GM23338 (cell line): Measurements from ENCODE around the gene LMOD1. TPM values are rescaled to one million over a fixed set of nuclear protein-coding genes. Genes with fewer than 3 reads are reported as not detected.

Experiments used
- ATAC-seq: fragments of 200-7000 bp; cut with Tn5 transposase; 3 replicates; pipeline ENCODE4 v1.9.1; 2020
- DNase-seq: peaks from one replicate; pipeline ENCODE4 v3.0.0-alpha.2; 2015; ENCODE audit warnings: low spot score
- H2AFZ ChIP-seq: fragments of 200-600 bp; sonication (generic); 2 replicates; pipeline ENCODE4 v1.8.0; 2016; ENCODE audit warnings: antibody characterized with exemption, mild to moderate bottlenecking, moderate library complexity
- H3F3A ChIP-seq: fragments of 200-600 bp; sonication (generic); replicated peaks from 2 replicates; pipeline ENCODE4 v1.8.0; 2017; ENCODE audit warnings: antibody characterized with exemption, mixed run types, low read depth
- H3K27ac ChIP-seq: fragments of 200-600 bp; sonication (generic); 2 replicates; pipeline ENCODE4 v1.6.1; 2016; ENCODE audit warnings: low read depth
- H3K27me3 ChIP-seq: fragments of 200-600 bp; sonication (generic); 2 replicates; pipeline ENCODE4 v1.8.0; 2016; ENCODE audit warnings: mild to moderate bottlenecking, mixed run types, moderate library complexity; ENCODE audit not compliant: insufficient read depth
- H3K36me3 ChIP-seq: fragments of 200-600 bp; sonication (generic); 2 replicates; pipeline ENCODE4 v1.8.0; 2016; ENCODE audit warnings: mild to moderate bottlenecking; ENCODE audit not compliant: insufficient read depth
- H3K4me1 ChIP-seq: fragments of 200-600 bp; sonication (generic); 2 replicates; pipeline ENCODE4 v1.8.0; 2016; ENCODE audit warnings: mild to moderate bottlenecking, moderate library complexity; ENCODE audit not compliant: insufficient read depth
- H3K4me2 ChIP-seq: fragments of 200-600 bp; sonication (generic); 2 replicates; pipeline ENCODE4 v1.7.1; 2017; ENCODE audit warnings: mixed run types
- H3K4me3 ChIP-seq: fragments of 200-600 bp; sonication (generic); 2 replicates; pipeline ENCODE4 v1.6.1; 2016; ENCODE audit warnings: mixed run types
- H3K79me2 ChIP-seq: fragments of 200-600 bp; sonication (generic); replicated peaks from 2 replicates; pipeline ENCODE4 v1.8.0; 2017; ENCODE audit warnings: mild to moderate bottlenecking; ENCODE audit not compliant: insufficient read depth
- H3K9me2 ChIP-seq: fragments of 200-600 bp; sonication (generic); 2 replicates; pipeline ENCODE4 v1.8.0; 2017; ENCODE audit not compliant: insufficient read depth
- H4K20me1 ChIP-seq: fragments of 200-600 bp; sonication (generic); replicated peaks from 2 replicates; pipeline ENCODE4 v1.8.0; 2017; ENCODE audit warnings: mild to moderate bottlenecking; ENCODE audit not compliant: insufficient read depth
- H3K27ac Mint-ChIP-seq: 2 replicates; pipeline ENCODE4 v1.8.0; 2020; ENCODE audit warnings: inconsistent platforms, mild to moderate bottlenecking, moderate library complexity, mixed read lengths
- H3K27me3 Mint-ChIP-seq: 3 replicates; pipeline ENCODE4 v1.8.0; 2022; ENCODE audit warnings: low read depth, mild to moderate bottlenecking, moderate library complexity, mixed read lengths, inconsistent platforms; ENCODE audit not compliant: insufficient read depth, poor library complexity
- H3K36me3 Mint-ChIP-seq: 3 replicates; pipeline ENCODE4 v1.8.0; 2021; ENCODE audit warnings: low read depth, mild to moderate bottlenecking, inconsistent platforms, moderate library complexity, mixed read lengths
- H3K4me1 Mint-ChIP-seq: 3 replicates; pipeline ENCODE4 v1.8.0; 2020; ENCODE audit warnings: mild to moderate bottlenecking, inconsistent platforms, mixed read lengths
- H3K4me3 Mint-ChIP-seq: 3 replicates; pipeline ENCODE4 v1.8.0; 2021; ENCODE audit warnings: moderate library complexity, mild to moderate bottlenecking, inconsistent platforms, mixed read lengths
- H3K9me3 Mint-ChIP-seq: 3 replicates; pipeline ENCODE4 v1.8.0; 2020; ENCODE audit warnings: moderate library complexity, mild to moderate bottlenecking, inconsistent platforms, mixed read lengths
- CTCF ChIP-seq, 2 experiments: fragments of 200-600 bp in 1 of 2; sonication (generic) in 1 of 2; conservative IDR thresholded peaks; 2 replicates each; pipeline versions ENCODE4 v1.5.1 to v1.6.1; 2016 to 2017; ENCODE audit warnings: antibody characterized with exemption in 2 of 2, low read depth in 2 of 2, mild to moderate bottlenecking in 2 of 2, moderate library complexity in 1 of 2
- POLR2AphosphoS5 ChIP-seq: IDR thresholded peaks from 2 replicates; pipeline ENCODE4 v1.6.1; 2016; ENCODE audit warnings: antibody characterized with exemption, low read depth
- REST ChIP-seq: IDR thresholded peaks from one replicate; pipeline ENCODE4 v1.6.1; 2018; ENCODE audit warnings: antibody characterized with exemption; ENCODE audit not compliant: unreplicated experiment
- STAT1 ChIP-seq: IDR thresholded peaks from one replicate; pipeline ENCODE4 v1.6.1; 2016; ENCODE audit warnings: antibody characterized with exemption; ENCODE audit not compliant: unreplicated experiment
- ZNF114 ChIP-seq: fragments of 250-450 bp; sonication (Bioruptor Pico); IDR thresholded peaks from 2 replicates; pipeline ENCODE4 v1.5.0; 2020; ENCODE audit warnings: mild to moderate bottlenecking, moderate library complexity
- polyA plus RNA-seq: library from polyadenylated mRNA; unstranded; fragments of >200 nt; fragmentation: Nextera tagmentation; extraction: Ambion mirVana; gene quantifications from 2 replicates; pipeline ENCODE4 v1.2.1, GENCODE V29; 2016
- total RNA-seq: library from RNA; depleted of rRNA; stranded (reverse); fragments of >200 nt; shearing (Covaris generic); gene quantifications from 2 replicates; pipeline ENCODE4 v1.2.3, GENCODE V29; 2014

Gene LMOD1
- total and polyA plus RNA-seq, 2 experiments from 2014 or later: 0.74 to 1.7 TPM

- Histone ChIP-seq H3K27me3 (no peaks in the 10 kb centered on the region), H2AFZ (no peak overlapping the region), H3K27ac (no peak overlapping the region), H3K4me2 (no peak overlapping the region), H3K79me2 (no peaks in the 10 kb centered on the region), H3K9me2 (no peaks in the 10 kb centered on the region), H3K4me1 (no peaks in the 10 kb centered on the region), H3K4me3 (no peak overlapping the region), H3F3A (no peaks in the 10 kb centered on the region), H4K20me1 (no peaks in the 10 kb centered on the region), H3K36me3 (no peaks in the 10 kb centered on the region)
- Mint-ChIP-seq H3K9me3 (no peaks in the 10 kb centered on the region), H3K27me3 (peaks cover 9% of the 10 kb centered on the region), H3K4me3 (no peak overlapping the region), H3K36me3 (no peaks in the 10 kb centered on the region), H3K27ac (no peak overlapping the region), H3K4me1 (peaks cover 16% of the 10 kb centered on the region)
- ATAC-seq: no peak
- DNase-seq: no peak
- TF ChIP-seq POLR2AphosphoS5 (no peak), ZNF114 (CRISPR knock-in tag) (no peak), CTCF (conservative IDR thresholded peaks at IDR 0.05; ENCODE audit: low read depth in 2 of 2) (no peak), STAT1 (no peak)
Measured at GRCh38 chr1:201907621-201908020, 38.7 kb downstream of the LMOD1 start.

- Mint-ChIP-seq H3K27ac (no peak overlapping the region), H3K27me3 (peaks cover 9% of the 10 kb centered on the region), H3K36me3 (no peaks in the 10 kb centered on the region), H3K4me3 (no peak overlapping the region), H3K4me1 (peaks cover 7% of the 10 kb centered on the region; the same call in 1 of the 3 replicates), H3K9me3 (no peaks in the 10 kb centered on the region)
- no peak overlapping the region for H3K4me3 ChIP-seq
- H3K9me2 ChIP-seq: no peaks in the 10 kb centered on the region
- no peak overlapping the region for H3K4me2 ChIP-seq
- H4K20me1 ChIP-seq: no peaks in the 10 kb centered on the region
- no peaks in the 10 kb centered on the region for H3F3A ChIP-seq
- no peak overlapping the region for H2AFZ ChIP-seq
- no peaks in the 10 kb centered on the region for H3K79me2 ChIP-seq
- H3K4me1 ChIP-seq: no peaks in the 10 kb centered on the region
- TF ChIP-seq REST: no peak
- no peak for TF ChIP-seq CTCF (conservative IDR thresholded peaks at IDR 0.05; ENCODE audit: low read depth in 2 of 2)
- TF ChIP-seq POLR2AphosphoS5: no peak
- no peaks in the 10 kb centered on the region for H3K27me3 ChIP-seq
- ATAC-seq (no peak), DNase-seq (no peak)
- H3K27ac ChIP-seq: no peak overlapping the region
- no peaks in the 10 kb centered on the region for H3K36me3 ChIP-seq
Measured at GRCh38 chr1:201906336-201906735, 40.0 kb downstream of the LMOD1 start.
